Measurements from ENCODE around the gene FOXK2.

FOXK2 gene

GRCh38 chr17:82611140-82612058 is 91.9 kb downstream of the FOXK2 start:
- peak; percentile 34 for DNase-seq

GRCh38 chr17:82613283-82614094 is 94.0 kb downstream of the FOXK2 start:
- no peak for DNase-seq

- DNase-seq, result no peak
These were observed 94.6 kb downstream of the FOXK2 start for GRCh38 chr17:82614095-82614631.

GRCh38 chr17:82615084-82616020 is 95.8 kb downstream of the FOXK2 start:
- no peak for DNase-seq

GRCh38 chr17:82616021-82616711 is 96.6 kb downstream of the FOXK2 start:
- no peak for DNase-seq

- DNase-seq, result no peak
These were observed 99.7 kb downstream of the FOXK2 start for GRCh38 chr17:82619211-82619610.

GRCh38 chr17:82619641-82620040 is 100.1 kb downstream of the FOXK2 start:
- DNase-seq, result no peak

- DNase-seq, result peak; percentile 72
These were observed 104.2 kb downstream of the FOXK2 start for GRCh38 chr17:82623707-82624106.

- DNase-seq, result no peak
These were observed 107.9 kb downstream of the FOXK2 start for GRCh38 chr17:82627405-82627804.

- DNase-seq, result no peak
These were observed 110.2 kb downstream of the FOXK2 start for GRCh38 chr17:82629748-82630147.

GRCh38 chr17:82630212-82630611 is 110.7 kb downstream of the FOXK2 start:
- DNase-seq, result no peak

GRCh38 chr17:82631544-82631943 is 112.0 kb downstream of the FOXK2 start:
- DNase-seq, result no peak

- no peak for DNase-seq
These were observed 112.9 kb downstream of the FOXK2 start for GRCh38 chr17:82632451-82632850.

- no peak for DNase-seq
These were observed 113.8 kb downstream of the FOXK2 start for GRCh38 chr17:82633343-82633742.

GRCh38 chr17:82636626-82637598 is 117.4 kb downstream of the FOXK2 start:
- no peak for DNase-seq

GRCh38 chr17:82638183-82638773 is 118.7 kb downstream of the FOXK2 start:
- no peak for DNase-seq

GRCh38 chr17:82639628-82640027 is 120.1 kb downstream of the FOXK2 start:
- no peak for DNase-seq

- peak; percentile 27 for DNase-seq
These were observed 120.5 kb downstream of the FOXK2 start for GRCh38 chr17:82640036-82640435.

- DNase-seq, result no peak
These were observed 122.5 kb downstream of the FOXK2 start for GRCh38 chr17:82642022-82642421.

GRCh38 chr17:82644148-82644547 is 124.6 kb downstream of the FOXK2 start:
- no peak for DNase-seq
